Testis (tissue), 3 donors: Measurements from ENCODE around the gene ARPP21. TPM values are rescaled to one million over a fixed set of nuclear protein-coding genes. Genes with fewer than 3 reads are reported as not detected.

Experiments
- DNase-seq: peaks from one replicate; pipeline ENCODE4 v3.0.0-alpha.2; 2019
- H3K27ac ChIP-seq, 2 donors: fragments of 200-600 bp; sonication (generic); one replicate each; pipeline ENCODE4 v1.5.1; 2019
- H3K27me3 ChIP-seq: fragments of 200-600 bp; sonication (generic); one replicate; pipeline ENCODE4 v1.5.1; 2019
- H3K36me3 ChIP-seq: fragments of 200-600 bp; sonication (generic); one replicate; pipeline ENCODE4 v1.5.1; 2017; ENCODE audit warnings: low read depth; ENCODE audit errors: missing control alignments
- H3K4me1 ChIP-seq: fragments of 200-600 bp; sonication (generic); one replicate; pipeline ENCODE4 v1.5.1; 2019
- H3K4me3 ChIP-seq, 2 donors: fragments of 200-600 bp; sonication (generic); one replicate each; pipeline ENCODE4 v1.5.1; 2017 to 2019
- H3K9me3 ChIP-seq: fragments of 200-600 bp; sonication (generic); one replicate; pipeline ENCODE4 v1.5.1; 2017
- POLR2A ChIP-seq: fragments of 450-650 bp; IDR thresholded peaks from one replicate; pipeline ENCODE4 v1.6.1; 2017; ENCODE audit warnings: antibody characterized with exemption, mild to moderate bottlenecking, moderate library complexity
- WGBS, 2 donors: methylation state at CpG; one replicate each; pipeline ENCODE4 v1.1.5; 2018; 5-methylcytosine and 5-hydroxymethylcytosine counted together
- intact Hi-C: fragments of 100-400 bp; cut with DNase I; formaldehyde crosslinking; loops from one replicate; pipeline ENCODE4 v1.15.1; 2023; ENCODE audit warnings: low total_unique reads
- polyA plus RNA-seq: library from polyadenylated mRNA; stranded (reverse); fragments of 350-450 nt; fragmentation: Illumina TruSeq; extraction: RNeasy Lipid Tissue Mini Kit (QIAGEN cat#74804); gene quantifications from one replicate; pipeline ENCODE4 v1.2.3, GENCODE V29; 2014; ENCODE audit warnings: low read depth, low replicate concordance; ENCODE audit not compliant: insufficient read depth
- total RNA-seq, 2 donors: library from RNA; depleted of rRNA; stranded (reverse); fragments of >200 nt; gene quantifications; one replicate each; pipeline ENCODE4 v1.2.3, GENCODE V29; 2016
- TF ChIP-seq, protein P1 (sequence below), 3 experiments: fragments of 450-650 bp in 2 of 3; fragments of 200-600 bp in 1 of 3; sonication (generic) in 1 of 3; IDR thresholded peaks; one replicate each; pipeline ENCODE4 v1.5.1; 2016 to 2019; ENCODE audit warnings: antibody characterized with exemption in 3 of 3, mild to moderate bottlenecking in 2 of 3, moderate library complexity in 1 of 3

Gene ARPP21
- total and polyA plus RNA-seq, 3 donors from 2014 or later = 0.47 to 1.1 (median 0.87) TPM

- Histone ChIP-seq H3K27ac (no peak overlapping the region), H3K36me3 (no peaks in the 10 kb centered on the region), H3K4me1 (no peaks in the 10 kb centered on the region), H3K4me3 (no peak overlapping the region), H3K27me3 (no peaks in the 10 kb centered on the region), H3K9me3 (no peaks in the 10 kb centered on the region)
- WGBS, 2 donors = 84 to 91% methylated on average over 2 of the region's 2 CpGs
- TF ChIP-seq, protein P1, sequence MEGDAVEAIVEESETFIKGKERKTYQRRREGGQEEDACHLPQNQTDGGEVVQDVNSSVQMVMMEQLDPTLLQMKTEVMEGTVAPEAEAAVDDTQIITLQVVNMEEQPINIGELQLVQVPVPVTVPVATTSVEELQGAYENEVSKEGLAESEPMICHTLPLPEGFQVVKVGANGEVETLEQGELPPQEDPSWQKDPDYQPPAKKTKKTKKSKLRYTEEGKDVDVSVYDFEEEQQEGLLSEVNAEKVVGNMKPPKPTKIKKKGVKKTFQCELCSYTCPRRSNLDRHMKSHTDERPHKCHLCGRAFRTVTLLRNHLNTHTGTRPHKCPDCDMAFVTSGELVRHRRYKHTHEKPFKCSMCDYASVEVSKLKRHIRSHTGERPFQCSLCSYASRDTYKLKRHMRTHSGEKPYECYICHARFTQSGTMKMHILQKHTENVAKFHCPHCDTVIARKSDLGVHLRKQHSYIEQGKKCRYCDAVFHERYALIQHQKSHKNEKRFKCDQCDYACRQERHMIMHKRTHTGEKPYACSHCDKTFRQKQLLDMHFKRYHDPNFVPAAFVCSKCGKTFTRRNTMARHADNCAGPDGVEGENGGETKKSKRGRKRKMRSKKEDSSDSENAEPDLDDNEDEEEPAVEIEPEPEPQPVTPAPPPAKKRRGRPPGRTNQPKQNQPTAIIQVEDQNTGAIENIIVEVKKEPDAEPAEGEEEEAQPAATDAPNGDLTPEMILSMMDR (IDR thresholded peaks at IDR 0.05) = no peak
- no peak for TF ChIP-seq POLR2A
- no peak for DNase-seq
- intact Hi-C loops = no loop called here
These were observed 94.5 kb downstream of the ARPP21 start for GRCh38 chr3:35733864-35734263.

GRCh38 chr3:35737080-35737479 is 97.8 kb downstream of the ARPP21 start:
- TF ChIP-seq, protein P1 (IDR thresholded peaks at IDR 0.05) = no peak
- no peak for TF ChIP-seq POLR2A
- no peaks in the 10 kb centered on the region for H3K4me1 ChIP-seq
- no peaks in the 10 kb centered on the region for H3K9me3 ChIP-seq
- H3K36me3 ChIP-seq = no peaks in the 10 kb centered on the region
- no peak overlapping the region for H3K4me3 ChIP-seq
- H3K27ac ChIP-seq = no peak overlapping the region
- no peaks in the 10 kb centered on the region for H3K27me3 ChIP-seq
- intact Hi-C loops = no loop called here
- WGBS, 2 donors = 91 to 100% methylated on average over 1 to 6 of the region's 6 CpGs
- DNase-seq = no peak

GRCh38 chr3:35737527-35737926 is 98.2 kb downstream of the ARPP21 start:
- WGBS, 2 donors = 91 to 97% methylated on average over 4 of the region's 4 CpGs
- Histone ChIP-seq H3K4me1 (no peaks in the 10 kb centered on the region), H3K27ac (no peak overlapping the region), H3K9me3 (no peaks in the 10 kb centered on the region), H3K4me3 (no peak overlapping the region), H3K27me3 (no peaks in the 10 kb centered on the region), H3K36me3 (no peaks in the 10 kb centered on the region)
- DNase-seq = no peak
- intact Hi-C loops = no loop called here
- TF ChIP-seq, protein P1 (IDR thresholded peaks at IDR 0.05) = no peak
- no peak for TF ChIP-seq POLR2A

- no peak for DNase-seq
- H3K4me3 ChIP-seq = no peak overlapping the region
- no peaks in the 10 kb centered on the region for H3K36me3 ChIP-seq
- no peak overlapping the region for H3K27ac ChIP-seq
- TF ChIP-seq POLR2A = no peak
- TF ChIP-seq, protein P1 (IDR thresholded peaks at IDR 0.05) = no peak
- H3K4me1 ChIP-seq = no peaks in the 10 kb centered on the region
- H3K27me3 ChIP-seq = no peaks in the 10 kb centered on the region
- H3K9me3 ChIP-seq = no peaks in the 10 kb centered on the region
- intact Hi-C loops = no loop called here
- 85 to 86% methylated on average over 4 of the region's 4 CpGs for WGBS, 2 donors
These were observed 98.8 kb downstream of the ARPP21 start for GRCh38 chr3:35737934-35738706.
